HCT116 (cell line): ENCODE results near the gene RIMBP2. TPM values are rescaled to one million over a fixed set of nuclear protein-coding genes. Genes with fewer than 3 reads are reported as not detected.
"Not testable (repeated sequence)": the region's sequence is repeated elsewhere in the genome, so short reads cannot be mapped to it uniquely, and the experiment has no call there.

Source experiments
- ATAC-seq: fragments of 200-7000 bp; cut with Tn5 transposase; 2 replicates; pipeline ENCODE4 v1.9.1; 2020; ENCODE audit warnings: mild to moderate bottlenecking, moderate library complexity
- BruUV-seq: library from RNA; stranded (reverse); fragments of 400-500 nt; replicated peaks from 2 replicates; lab custom pipeline; 2021; lab: Mats Ljungman, UMichigan
- CTCF ChIA-PET: fragments of 300-600 bp; sonication (Branson Sonifier 250); formaldehyde crosslinking; loops from one replicate; lab custom pipeline; 2021; ENCODE audit warnings: antibody characterized with exemption; lab: Charles Lee
- POLR2A ChIA-PET: fragments of 300-600, 350-600 bp; sonication (Branson Sonifier 250); formaldehyde crosslinking; loops from one replicate; lab custom pipeline; 2021; ENCODE audit warnings: antibody characterized with exemption; lab: Charles Lee
- RAD21 ChIA-PET, 2 experiments: fragments of 300-600 bp; sonication (Branson Sonifier 250); formaldehyde crosslinking; loops; one replicate each; lab custom pipeline; 2023; ENCODE audit warnings: low total read pairs in 2 of 2; ENCODE audit not compliant: uncharacterized antibody in 2 of 2, unreplicated experiment in 2 of 2, low non-redundant PET in 1 of 2; lab: Charles Lee
- DNase-seq: peaks from one replicate; pipeline ENCODE4 v3.0.0-alpha.2; 2010; ENCODE audit warnings: low read depth, low spot score
- H2AFZ ChIP-seq: fragments of 200-600 bp; shearing (Covaris generic), sonication (generic); 2 replicates; pipeline ENCODE4 v1.6.1; 2017; ENCODE audit warnings: low read depth, mixed run types, mixed read lengths, antibody characterized with exemption, low read length; ENCODE audit not compliant: poor library complexity, severe bottlenecking
- H3K27ac ChIP-seq: 2 replicates; pipeline ENCODE4 v1.5.1; 2012; ENCODE audit warnings: low read depth, low read length
- H3K27me3 ChIP-seq: fragments of 200-600 bp; sonication (generic); 2 replicates; pipeline ENCODE4 v1.6.1; 2016; ENCODE audit warnings: mixed run types, low read length, mixed read lengths; ENCODE audit not compliant: insufficient read depth
- H3K36me3 ChIP-seq, 2 experiments: fragments of 200-500 bp in 1 of 2; fragments of 200-600 bp in 1 of 2; sonication (Bioruptor generic) in 1 of 2; sonication (generic) in 1 of 2; 2 replicates each; pipeline versions ENCODE4 v1.5.1 to v1.6.1; 2014 to 2016; ENCODE audit warnings: low read length in 2 of 2, inconsistent platforms in 1 of 2, mixed read lengths in 1 of 2, mixed run types in 1 of 2; ENCODE audit not compliant: insufficient read depth in 2 of 2, control insufficient read depth in 1 of 2
- H3K4me1 ChIP-seq, 2 experiments: fragments of 200-600 bp in 1 of 2; sonication (generic) in 1 of 2; 2 replicates each; pipeline versions ENCODE4 v1.5.1 to v1.6.1; 2012 to 2017; ENCODE audit warnings: low read length in 2 of 2, inconsistent platforms in 1 of 2, mild to moderate bottlenecking in 1 of 2, mixed read lengths in 1 of 2, mixed run types in 1 of 2, moderate library complexity in 1 of 2; ENCODE audit not compliant: insufficient read depth in 2 of 2, control insufficient read depth in 1 of 2
- H3K4me2 ChIP-seq: fragments of 200-600 bp; sonication (generic); 2 replicates; pipeline ENCODE4 v1.6.1; 2017; ENCODE audit warnings: mixed run types, low read length, mixed read lengths
- H3K4me3 ChIP-seq, 2 experiments: fragments of 200-600 bp in 1 of 2; sonication (generic) in 1 of 2; replicated peaks in 1 of 2; 2 replicates each; pipeline ENCODE4 v1.5.1; 2011 to 2016; ENCODE audit warnings: low read length in 2 of 2, control low read depth in 1 of 2, low read depth in 1 of 2, mild to moderate bottlenecking in 1 of 2, mixed read lengths in 1 of 2, mixed run types in 1 of 2
- H3K79me2 ChIP-seq: fragments of 200-600 bp; sonication (generic); 2 replicates; pipeline ENCODE4 v1.6.1; 2017; ENCODE audit warnings: mild to moderate bottlenecking, mixed run types, low read length, moderate library complexity, mixed read lengths; ENCODE audit not compliant: insufficient read depth
- H3K9ac ChIP-seq: fragments of 200-600 bp; sonication (generic); 2 replicates; pipeline ENCODE4 v1.6.1; 2016; ENCODE audit warnings: low read length, mixed read lengths
- H3K9me2 ChIP-seq: fragments of 200-600 bp; sonication (generic), shearing (Covaris generic); 2 replicates; pipeline ENCODE4 v1.6.1; 2017; ENCODE audit warnings: mixed run types, mild to moderate bottlenecking, moderate library complexity; ENCODE audit not compliant: insufficient read depth
- H3K9me3 ChIP-seq, 2 experiments: fragments of 200-500 bp in 1 of 2; fragments of 200-600 bp in 1 of 2; sonication (Bioruptor generic) in 1 of 2; sonication (generic) in 1 of 2; 2 replicates each; pipeline ENCODE4 v1.6.1; 2014 to 2017; ENCODE audit warnings: low read length in 2 of 2, mixed read lengths in 2 of 2, inconsistent platforms in 1 of 2, low read depth in 1 of 2, mild to moderate bottlenecking in 1 of 2, mixed run types in 1 of 2, moderate library complexity in 1 of 2; ENCODE audit not compliant: control insufficient read depth in 1 of 2, insufficient read depth in 1 of 2
- H4K20me1 ChIP-seq: fragments of 200-600 bp; sonication (generic), shearing (Covaris generic); 2 replicates; pipeline ENCODE4 v1.6.1; 2017; ENCODE audit warnings: mixed run types, mild to moderate bottlenecking, moderate library complexity; ENCODE audit not compliant: insufficient read depth
- ATF3 ChIP-seq: IDR thresholded peaks from 2 replicates; pipeline ENCODE4 v1.6.1; 2012
- CBX3 ChIP-seq: IDR thresholded peaks from 2 replicates; pipeline ENCODE4 v1.6.1; 2012; ENCODE audit warnings: low read depth
- CEBPB ChIP-seq: IDR thresholded peaks from 2 replicates; pipeline ENCODE4 v1.6.1; 2012; ENCODE audit warnings: low read depth
- EGR1 ChIP-seq: IDR thresholded peaks from 2 replicates; pipeline ENCODE4 v1.6.1; 2012; ENCODE audit warnings: low read depth
- EZH2 ChIP-seq: fragments of 200-600 bp; sonication (generic); IDR thresholded peaks from 2 replicates; pipeline ENCODE4 v1.6.1; 2017; ENCODE audit warnings: antibody characterized with exemption, mixed run types
- EZH2phosphoT487 ChIP-seq: fragments of 200-600 bp; IDR thresholded peaks from 2 replicates; pipeline ENCODE4 v1.6.1; 2018; ENCODE audit warnings: antibody characterized with exemption, borderline replicate concordance
- FOSL1 ChIP-seq: IDR thresholded peaks from 2 replicates; pipeline ENCODE4 v1.6.1; 2012; ENCODE audit warnings: low read depth
- JUND ChIP-seq: IDR thresholded peaks from 2 replicates; pipeline ENCODE4 v1.6.1; 2012
- MAX ChIP-seq: IDR thresholded peaks from 2 replicates; pipeline ENCODE4 v1.6.1; 2012
- POLR2AphosphoS5 ChIP-seq: IDR thresholded peaks from 2 replicates; pipeline ENCODE4 v1.6.1; 2011; ENCODE audit warnings: mild to moderate bottlenecking, low read depth, low read length, moderate library complexity
- RAD21 ChIP-seq: IDR thresholded peaks from 2 replicates; pipeline ENCODE4 v1.6.1; 2012; ENCODE audit warnings: low read depth, mild to moderate bottlenecking
- SP1 ChIP-seq: IDR thresholded peaks from 2 replicates; pipeline ENCODE4 v1.6.1; 2012; ENCODE audit warnings: low read depth
- SRF ChIP-seq: IDR thresholded peaks from 2 replicates; pipeline ENCODE4 v1.6.1; 2012; ENCODE audit warnings: low read depth
- TCF7L2 ChIP-seq: IDR thresholded peaks from 2 replicates; pipeline ENCODE4 v1.7.0; 2011; ENCODE audit warnings: borderline replicate concordance, inconsistent platforms; ENCODE audit not compliant: insufficient read depth, insufficient read length; ENCODE audit errors: extremely low read depth
- YY1 ChIP-seq: IDR thresholded peaks from 2 replicates; pipeline ENCODE4 v1.6.1; 2011; ENCODE audit warnings: low read length, low read depth, moderate library complexity, mild to moderate bottlenecking; ENCODE audit not compliant: insufficient replicate concordance; ENCODE audit errors: extremely low read depth
- intact Hi-C: fragments of 100-400 bp; cut with micrococcal nuclease; formaldehyde crosslinking; loops from 2 replicates; pipeline ENCODE4 v1.10.0; 2022
- total RNA-seq: library from RNA; stranded (reverse); gene quantifications from one replicate; pipeline ENCODE4 v1.2.1, GENCODE V29; 2021; ENCODE audit not compliant: unreplicated experiment
- TF ChIP-seq, protein P1 (sequence below): IDR thresholded peaks from 2 replicates; pipeline ENCODE4 v1.6.1; 2012; ENCODE audit warnings: low read depth
- TF ChIP-seq, protein P2 (sequence below): IDR thresholded peaks from 2 replicates; pipeline ENCODE4 v1.6.1; 2011; ENCODE audit warnings: mild to moderate bottlenecking, low read length, moderate library complexity; ENCODE audit not compliant: insufficient replicate concordance; ENCODE audit errors: extremely low read depth

RIMBP2 gene
- total RNA-seq, 1 experiment from 2014 or later = not detected

DNA sequence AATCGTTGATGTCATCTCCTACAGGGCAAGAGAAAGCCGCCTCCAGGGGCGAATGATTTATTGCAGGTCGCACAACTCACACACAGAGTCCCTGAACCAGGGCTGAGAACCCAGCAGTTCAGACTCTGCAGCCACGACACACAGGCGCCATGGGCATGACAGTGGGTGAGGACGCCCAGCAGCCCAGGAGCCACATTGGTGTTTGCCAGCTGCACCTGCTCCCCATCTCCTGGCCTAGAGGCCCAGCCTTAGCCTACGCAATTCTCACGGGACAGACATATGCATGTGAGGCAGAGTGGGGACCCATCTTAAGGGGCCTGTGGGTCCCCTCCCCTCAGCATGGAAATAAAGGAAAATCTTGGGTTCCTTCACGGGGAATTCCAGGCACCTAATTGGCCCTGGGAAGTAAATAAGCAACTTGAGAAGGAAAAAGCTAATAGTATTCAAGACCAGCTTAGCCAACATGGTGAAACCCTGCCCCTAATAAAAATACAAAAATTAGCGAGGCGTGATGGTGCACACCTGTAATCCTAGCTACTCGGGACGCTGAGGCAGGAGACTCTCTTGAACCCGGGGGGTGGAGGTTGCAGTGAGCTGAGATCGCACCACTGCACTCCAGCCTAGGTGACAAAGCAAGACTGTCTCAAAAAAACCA is 69.3 kb downstream of the RIMBP2 start:
- no peaks in the 10 kb centered on the region for H3K36me3 ChIP-seq
- no TSS peak for BruUV-seq
- no peaks in the 10 kb centered on the region for H3K79me2 ChIP-seq
- H3K4me2 ChIP-seq = no peak overlapping the region
- H3K9me2 ChIP-seq = no peaks in the 10 kb centered on the region
- no peaks in the 10 kb centered on the region for H4K20me1 ChIP-seq
- intact Hi-C loops = no loop called here
- DNase-seq (no peak), ATAC-seq (no peak)
- H3K27me3 ChIP-seq = no peaks in the 10 kb centered on the region
- POLR2A ChIA-PET = no interaction called here
- no peak overlapping the region for H3K9ac ChIP-seq
- CTCF ChIA-PET = no interaction called here
- no peak overlapping the region for H2AFZ ChIP-seq
- TF ChIP-seq YY1 (no peak), RAD21 (no peak), JUND (no peak), MAX (no peak), EGR1 (no peak), ATF3 (no peak), POLR2AphosphoS5 (no peak), EZH2 (no peak), SRF (no peak), CBX3 (no peak), CEBPB (no peak), FOSL1 (no peak), EZH2phosphoT487 (no peak), TCF7L2 (no peak), SP1 (no peak)
- TF ChIP-seq, protein P1, sequence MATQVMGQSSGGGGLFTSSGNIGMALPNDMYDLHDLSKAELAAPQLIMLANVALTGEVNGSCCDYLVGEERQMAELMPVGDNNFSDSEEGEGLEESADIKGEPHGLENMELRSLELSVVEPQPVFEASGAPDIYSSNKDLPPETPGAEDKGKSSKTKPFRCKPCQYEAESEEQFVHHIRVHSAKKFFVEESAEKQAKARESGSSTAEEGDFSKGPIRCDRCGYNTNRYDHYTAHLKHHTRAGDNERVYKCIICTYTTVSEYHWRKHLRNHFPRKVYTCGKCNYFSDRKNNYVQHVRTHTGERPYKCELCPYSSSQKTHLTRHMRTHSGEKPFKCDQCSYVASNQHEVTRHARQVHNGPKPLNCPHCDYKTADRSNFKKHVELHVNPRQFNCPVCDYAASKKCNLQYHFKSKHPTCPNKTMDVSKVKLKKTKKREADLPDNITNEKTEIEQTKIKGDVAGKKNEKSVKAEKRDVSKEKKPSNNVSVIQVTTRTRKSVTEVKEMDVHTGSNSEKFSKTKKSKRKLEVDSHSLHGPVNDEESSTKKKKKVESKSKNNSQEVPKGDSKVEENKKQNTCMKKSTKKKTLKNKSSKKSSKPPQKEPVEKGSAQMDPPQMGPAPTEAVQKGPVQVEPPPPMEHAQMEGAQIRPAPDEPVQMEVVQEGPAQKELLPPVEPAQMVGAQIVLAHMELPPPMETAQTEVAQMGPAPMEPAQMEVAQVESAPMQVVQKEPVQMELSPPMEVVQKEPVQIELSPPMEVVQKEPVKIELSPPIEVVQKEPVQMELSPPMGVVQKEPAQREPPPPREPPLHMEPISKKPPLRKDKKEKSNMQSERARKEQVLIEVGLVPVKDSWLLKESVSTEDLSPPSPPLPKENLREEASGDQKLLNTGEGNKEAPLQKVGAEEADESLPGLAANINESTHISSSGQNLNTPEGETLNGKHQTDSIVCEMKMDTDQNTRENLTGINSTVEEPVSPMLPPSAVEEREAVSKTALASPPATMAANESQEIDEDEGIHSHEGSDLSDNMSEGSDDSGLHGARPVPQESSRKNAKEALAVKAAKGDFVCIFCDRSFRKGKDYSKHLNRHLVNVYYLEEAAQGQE = no peak
- TF ChIP-seq, protein P2, sequence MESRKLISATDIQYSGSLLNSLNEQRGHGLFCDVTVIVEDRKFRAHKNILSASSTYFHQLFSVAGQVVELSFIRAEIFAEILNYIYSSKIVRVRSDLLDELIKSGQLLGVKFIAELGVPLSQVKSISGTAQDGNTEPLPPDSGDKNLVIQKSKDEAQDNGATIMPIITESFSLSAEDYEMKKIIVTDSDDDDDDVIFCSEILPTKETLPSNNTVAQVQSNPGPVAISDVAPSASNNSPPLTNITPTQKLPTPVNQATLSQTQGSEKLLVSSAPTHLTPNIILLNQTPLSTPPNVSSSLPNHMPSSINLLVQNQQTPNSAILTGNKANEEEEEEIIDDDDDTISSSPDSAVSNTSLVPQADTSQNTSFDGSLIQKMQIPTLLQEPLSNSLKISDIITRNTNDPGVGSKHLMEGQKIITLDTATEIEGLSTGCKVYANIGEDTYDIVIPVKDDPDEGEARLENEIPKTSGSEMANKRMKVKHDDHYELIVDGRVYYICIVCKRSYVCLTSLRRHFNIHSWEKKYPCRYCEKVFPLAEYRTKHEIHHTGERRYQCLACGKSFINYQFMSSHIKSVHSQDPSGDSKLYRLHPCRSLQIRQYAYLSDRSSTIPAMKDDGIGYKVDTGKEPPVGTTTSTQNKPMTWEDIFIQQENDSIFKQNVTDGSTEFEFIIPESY = no peak
- H3K4me3 ChIP-seq = no peak overlapping the region
- RAD21 ChIA-PET = no interaction called here
- H3K27ac ChIP-seq = no peak overlapping the region
- H3K4me1 ChIP-seq = no peaks in the 10 kb centered on the region
- H3K9me3 ChIP-seq = no peaks in the 10 kb centered on the region

GRCh38 chr12:130646191-130646590 is 69.9 kb downstream of the RIMBP2 start:
- H4K20me1 ChIP-seq, H3K4me2 ChIP-seq, BruUV-seq, intact Hi-C loops, CTCF ChIA-PET, H3K4me1 ChIP-seq, H3K79me2 ChIP-seq, H3K9me2 ChIP-seq, POLR2A ChIA-PET, H3K4me3 ChIP-seq, ATAC-seq, H3K27me3 ChIP-seq, H3K27ac ChIP-seq, H3K9me3 ChIP-seq, H3K9ac ChIP-seq, H2AFZ ChIP-seq, H3K36me3 ChIP-seq, DNase-seq, RAD21 ChIA-PET: not testable (repeated sequence)
